Smooth muscle cell (in vitro differentiated cells): ENCODE measurements around the gene PLOD3. TPM values are rescaled to one million over a fixed set of nuclear protein-coding genes. Genes with fewer than 3 reads are reported as not detected.

Experiments used
- DNase-seq: peaks from one replicate; lab custom pipeline; 2025; ENCODE audit not compliant: unreplicated experiment; lab: John Stamatoyannopoulos, UW
- H2AFZ ChIP-seq: fragments of 200-600 bp; sonication (generic); 2 replicates; pipeline ENCODE4 v1.6.0; 2016; ENCODE audit warnings: antibody characterized with exemption, low read depth, mild to moderate bottlenecking
- H3F3A ChIP-seq: fragments of 200-600 bp; sonication (generic); 2 replicates; pipeline ENCODE4 v1.6.0; 2017; ENCODE audit warnings: antibody characterized with exemption, low read depth
- H3K27ac ChIP-seq: fragments of 200-600 bp; sonication (generic); 2 replicates; pipeline ENCODE4 v1.5.1; 2016; ENCODE audit warnings: low read depth, mild to moderate bottlenecking
- H3K27me3 ChIP-seq: fragments of 200-600 bp; sonication (generic); 2 replicates; pipeline ENCODE4 v1.6.1; 2016; ENCODE audit warnings: low read depth, mild to moderate bottlenecking
- H3K36me3 ChIP-seq: fragments of 200-600 bp; sonication (generic); 2 replicates; pipeline ENCODE4 v1.5.1; 2016; ENCODE audit warnings: low read depth
- H3K4me1 ChIP-seq: fragments of 200-600 bp; sonication (generic); 2 replicates; pipeline ENCODE4 v1.5.1; 2016; ENCODE audit warnings: low read depth
- H3K4me2 ChIP-seq: fragments of 200-600 bp; sonication (generic); 2 replicates; pipeline ENCODE4 v1.6.0; 2016; ENCODE audit warnings: mild to moderate bottlenecking
- H3K4me3 ChIP-seq: fragments of 200-600 bp; sonication (generic); 2 replicates; pipeline ENCODE4 v1.5.1; 2016; ENCODE audit warnings: mild to moderate bottlenecking
- H3K79me2 ChIP-seq: fragments of 200-600 bp; sonication (generic); 2 replicates; pipeline ENCODE4 v1.6.0; 2016; ENCODE audit warnings: low read depth, mild to moderate bottlenecking
- H3K9ac ChIP-seq: fragments of 200-600 bp; sonication (generic); 2 replicates; pipeline ENCODE4 v1.6.0; 2016; ENCODE audit warnings: low read depth
- H3K9me3 ChIP-seq: fragments of 200-600 bp; sonication (generic); replicated peaks from 2 replicates; pipeline ENCODE4 v1.5.1; 2016; ENCODE audit warnings: low read depth
- H4K20me1 ChIP-seq: fragments of 200-600 bp; sonication (generic); 2 replicates; pipeline ENCODE4 v1.6.0; 2016; ENCODE audit warnings: low read depth
- WGBS: methylation state at CpG from one replicate; pipeline ENCODE4 v1.1.7; 2016; ENCODE audit warnings: low lambda C conversion rate; 5-methylcytosine and 5-hydroxymethylcytosine counted together
- polyA plus RNA-seq: library from polyadenylated mRNA; unstranded; fragments of >200 nt; fragmentation: Nextera tagmentation; extraction: Ambion mirVana; gene quantifications from 2 replicates; pipeline ENCODE4 v1.2.1, GENCODE V29; 2016
- total RNA-seq: library from RNA; depleted of rRNA; stranded (reverse); fragments of >200 nt; gene quantifications from 2 replicates; pipeline ENCODE4 v1.2.3, GENCODE V29; 2014
- TF ChIP-seq, protein P1 (sequence below): fragments of 200-600 bp; sonication (generic); IDR thresholded peaks from 2 replicates; pipeline ENCODE4 v1.5.1; 2017; ENCODE audit warnings: borderline replicate concordance, mild to moderate bottlenecking, antibody characterized with exemption; ENCODE audit not compliant: insufficient read depth, poor library complexity, severe bottlenecking

PLOD3 gene
- total and polyA plus RNA-seq, 2 experiments from 2014 or later, result 58.4 to 168 TPM

GRCh38 chr7:101220295-101220694, 2.9 kb upstream of the PLOD3 start:
- no peak overlapping the region for H3K4me2 ChIP-seq
- H3K36me3 ChIP-seq, result no peaks in the 10 kb centered on the region
- no peak overlapping the region for H3K4me3 ChIP-seq
- peaks cover 57% of the 10 kb centered on the region for H3K79me2 ChIP-seq
- WGBS, result 97% methylated on average over 5 of the region's 5 CpGs
- no peak overlapping the region for H2AFZ ChIP-seq
- H4K20me1 ChIP-seq, result peaks cover 38% of the 10 kb centered on the region
- peaks cover 10% of the 10 kb centered on the region for H3K4me1 ChIP-seq
- no peaks in the 10 kb centered on the region for H3K9me3 ChIP-seq
- no peaks in the 10 kb centered on the region for H3F3A ChIP-seq
- H3K27ac ChIP-seq, result no peak overlapping the region
- H3K9ac ChIP-seq, result no peak overlapping the region
- TF ChIP-seq, protein P1, sequence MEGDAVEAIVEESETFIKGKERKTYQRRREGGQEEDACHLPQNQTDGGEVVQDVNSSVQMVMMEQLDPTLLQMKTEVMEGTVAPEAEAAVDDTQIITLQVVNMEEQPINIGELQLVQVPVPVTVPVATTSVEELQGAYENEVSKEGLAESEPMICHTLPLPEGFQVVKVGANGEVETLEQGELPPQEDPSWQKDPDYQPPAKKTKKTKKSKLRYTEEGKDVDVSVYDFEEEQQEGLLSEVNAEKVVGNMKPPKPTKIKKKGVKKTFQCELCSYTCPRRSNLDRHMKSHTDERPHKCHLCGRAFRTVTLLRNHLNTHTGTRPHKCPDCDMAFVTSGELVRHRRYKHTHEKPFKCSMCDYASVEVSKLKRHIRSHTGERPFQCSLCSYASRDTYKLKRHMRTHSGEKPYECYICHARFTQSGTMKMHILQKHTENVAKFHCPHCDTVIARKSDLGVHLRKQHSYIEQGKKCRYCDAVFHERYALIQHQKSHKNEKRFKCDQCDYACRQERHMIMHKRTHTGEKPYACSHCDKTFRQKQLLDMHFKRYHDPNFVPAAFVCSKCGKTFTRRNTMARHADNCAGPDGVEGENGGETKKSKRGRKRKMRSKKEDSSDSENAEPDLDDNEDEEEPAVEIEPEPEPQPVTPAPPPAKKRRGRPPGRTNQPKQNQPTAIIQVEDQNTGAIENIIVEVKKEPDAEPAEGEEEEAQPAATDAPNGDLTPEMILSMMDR, result no peak
- DNase-seq, result no peak
- no peaks in the 10 kb centered on the region for H3K27me3 ChIP-seq

GRCh38 chr7:101218236-101219125, 1.1 kb upstream of the PLOD3 start:
- Histone ChIP-seq H3K79me2 (peaks cover 57% of the 10 kb centered on the region), H3K27me3 (no peaks in the 10 kb centered on the region), H4K20me1 (peaks cover 38% of the 10 kb centered on the region), H3K4me1 (peaks cover 10% of the 10 kb centered on the region), H3K9ac (peak overlapping the region; percentile 94), H3K9me3 (no peaks in the 10 kb centered on the region), H3F3A (no peaks in the 10 kb centered on the region), H2AFZ (peak overlapping the region; percentile 86), H3K27ac (peak overlapping the region; percentile 98), H3K4me2 (peak overlapping the region; percentile 98), H3K36me3 (no peaks in the 10 kb centered on the region), H3K4me3 (peak overlapping the region; percentile 74)
- WGBS, result 11% methylated on average over 26 of the region's 26 CpGs
- no peak for DNase-seq
- TF ChIP-seq, protein P1, result no peak

DNA sequence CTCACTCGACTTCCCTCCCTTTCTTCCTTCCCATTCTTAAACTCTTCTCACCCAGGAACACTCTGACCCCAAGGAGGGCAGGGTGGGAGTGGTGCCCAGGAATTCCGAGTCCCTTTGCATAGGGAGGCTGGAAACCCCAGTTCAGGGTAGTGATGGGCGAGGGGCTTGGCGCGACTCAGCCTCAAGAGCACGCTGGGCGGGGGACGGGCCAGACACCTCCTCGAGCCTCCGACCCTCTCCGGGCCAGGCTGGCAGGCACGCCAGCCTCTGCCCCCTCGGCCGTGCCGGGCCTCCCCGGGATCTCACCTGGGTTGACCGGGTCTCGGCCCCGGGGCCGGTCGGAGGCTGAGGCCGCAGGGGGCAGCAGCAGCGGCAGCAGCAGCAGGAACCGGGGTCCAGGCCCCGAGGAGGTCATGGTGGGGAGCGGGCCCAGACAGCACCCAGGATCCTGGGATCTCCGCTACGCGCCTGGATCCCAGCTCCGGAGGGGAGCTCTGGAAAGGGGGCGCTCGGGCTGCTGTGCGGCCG, 457 bp downstream of the PLOD3 start:
- peak overlapping the region; percentile 98 for H3K27ac ChIP-seq
- H2AFZ ChIP-seq, result peak overlapping the region; percentile 75
- H3K9ac ChIP-seq, result peak overlapping the region; percentile 94
- no peaks in the 10 kb centered on the region for H3F3A ChIP-seq
- H3K9me3 ChIP-seq, result no peaks in the 10 kb centered on the region
- WGBS, result 1% methylated on average over 22 of the region's 34 CpGs
- TF ChIP-seq, protein P1, result no peak
- H3K36me3 ChIP-seq, result no peaks in the 10 kb centered on the region
- no peak for DNase-seq
- H3K4me3 ChIP-seq, result peak overlapping the region; percentile 74
- H3K4me2 ChIP-seq, result peak overlapping the region; percentile 98
- H3K79me2 ChIP-seq, result peaks cover 57% of the 10 kb centered on the region
- peaks cover 10% of the 10 kb centered on the region for H3K4me1 ChIP-seq
- peaks cover 24% of the 10 kb centered on the region for H4K20me1 ChIP-seq
- H3K27me3 ChIP-seq, result no peaks in the 10 kb centered on the region
